ENCODE results near the gene TMEM130. TPM values are rescaled to one million over a fixed set of nuclear protein-coding genes. Genes with fewer than 3 reads are reported as not detected.

TMEM130 gene
- total and polyA plus RNA-seq, 2 donors (not counting 1 experiment from before 2014, with no cell fraction given): 0.66 to 2.6 TPM

GRCh38 chr7:98807068-98808048, 62.5 kb downstream of the TMEM130 start:
- Histone ChIP-seq H3K36me3 (ENCODE audit: control insufficient read depth, insufficient read depth, low read length) (no peaks in the 10 kb centered on the region), H3K9ac (ENCODE audit: insufficient read depth, low read length) (no peak overlapping the region), H3K79me2 (ENCODE audit: control insufficient read depth, insufficient read depth, low read length) (no peaks in the 10 kb centered on the region), H3K4me2 (ENCODE audit: extremely low read depth, insufficient read depth, low read length) (no peak overlapping the region), H3K4me1 (ENCODE audit: control insufficient read depth, extremely low read depth, insufficient read depth, low read length) (no peaks in the 10 kb centered on the region), H3K9me3 (ENCODE audit: control insufficient read depth, insufficient read depth, low read depth, low read length) (no peaks in the 10 kb centered on the region), H2AFZ (ENCODE audit: low read length) (no peak overlapping the region), H3K4me3 (replicated peaks in 1 of 4; ENCODE audit: control extremely low read depth in 1 of 4, insufficient read depth in 1 of 4, low read depth in 3 of 4, low read length in 4 of 4) (no peak overlapping the region), H3K27ac (ENCODE audit: insufficient read depth, low read length) (no peak overlapping the region), H4K20me1 (ENCODE audit: control insufficient read depth, extremely low read depth, insufficient read depth, low read length) (no peaks in the 10 kb centered on the region), H3K27me3 (ENCODE audit: control insufficient read depth, insufficient read depth, low read length) (no peaks in the 10 kb centered on the region)
- peak in 1 of 2 donors; percentile 50 for DNase-seq (ENCODE audit: low read depth in 2 of 2)
- TF ChIP-seq EZH2 (IDR thresholded peaks at IDR 0.05; ENCODE audit: low read length, missing control alignments): no peak

- Histone ChIP-seq H3K4me1 (ENCODE audit: control insufficient read depth, extremely low read depth, insufficient read depth, low read length) (no peaks in the 10 kb centered on the region), H3K79me2 (ENCODE audit: control insufficient read depth, insufficient read depth, low read length) (no peaks in the 10 kb centered on the region), H4K20me1 (ENCODE audit: control insufficient read depth, extremely low read depth, insufficient read depth, low read length) (no peaks in the 10 kb centered on the region), H3K9ac (ENCODE audit: insufficient read depth, low read length) (no peak overlapping the region), H2AFZ (ENCODE audit: low read length) (no peak overlapping the region), H3K36me3 (ENCODE audit: control insufficient read depth, insufficient read depth, low read length) (no peaks in the 10 kb centered on the region), H3K27me3 (ENCODE audit: control insufficient read depth, insufficient read depth, low read length) (no peaks in the 10 kb centered on the region), H3K4me3 (replicated peaks in 1 of 4; ENCODE audit: control extremely low read depth in 1 of 4, insufficient read depth in 1 of 4, low read depth in 3 of 4, low read length in 4 of 4) (no peak overlapping the region), H3K27ac (ENCODE audit: insufficient read depth, low read length) (no peak overlapping the region), H3K4me2 (ENCODE audit: extremely low read depth, insufficient read depth, low read length) (no peak overlapping the region), H3K9me3 (ENCODE audit: control insufficient read depth, insufficient read depth, low read depth, low read length) (no peaks in the 10 kb centered on the region)
- TF ChIP-seq EZH2 (IDR thresholded peaks at IDR 0.05; ENCODE audit: low read length, missing control alignments) (no peak), CTCF (conservative IDR thresholded peaks at IDR 0.05 in 1 of 2, IDR thresholded peaks at IDR 0.05 in 1 of 2; ENCODE audit: low read depth in 1 of 2, low read length in 2 of 2) (no peak)
- DNase-seq (ENCODE audit: low read depth in 2 of 2): no peak
Observed at GRCh38 chr7:98805956-98806838, 63.6 kb downstream of the TMEM130 start.

- Histone ChIP-seq H3K4me1 (ENCODE audit: control insufficient read depth, extremely low read depth, insufficient read depth, low read length) (no peaks in the 10 kb centered on the region), H4K20me1 (ENCODE audit: control insufficient read depth, extremely low read depth, insufficient read depth, low read length) (no peaks in the 10 kb centered on the region), H3K27ac (ENCODE audit: insufficient read depth, low read length) (no peak overlapping the region), H3K79me2 (ENCODE audit: control insufficient read depth, insufficient read depth, low read length) (no peaks in the 10 kb centered on the region), H3K9ac (ENCODE audit: insufficient read depth, low read length) (no peak overlapping the region), H3K4me2 (ENCODE audit: extremely low read depth, insufficient read depth, low read length) (no peak overlapping the region), H3K9me3 (ENCODE audit: control insufficient read depth, insufficient read depth, low read depth, low read length) (no peaks in the 10 kb centered on the region), H2AFZ (ENCODE audit: low read length) (no peak overlapping the region), H3K36me3 (ENCODE audit: control insufficient read depth, insufficient read depth, low read length) (no peaks in the 10 kb centered on the region), H3K4me3 (replicated peaks in 1 of 4; ENCODE audit: control extremely low read depth in 1 of 4, insufficient read depth in 1 of 4, low read depth in 3 of 4, low read length in 4 of 4) (no peak overlapping the region), H3K27me3 (ENCODE audit: control insufficient read depth, insufficient read depth, low read length) (no peaks in the 10 kb centered on the region)
- TF ChIP-seq CTCF (conservative IDR thresholded peaks at IDR 0.05 in 1 of 2, IDR thresholded peaks at IDR 0.05 in 1 of 2; ENCODE audit: low read depth in 1 of 2, low read length in 2 of 2) (no peak), EZH2 (IDR thresholded peaks at IDR 0.05; ENCODE audit: low read length, missing control alignments) (no peak)
- no peak for DNase-seq (ENCODE audit: low read depth in 2 of 2)
Observed at GRCh38 chr7:98802781-98803110, 67.1 kb downstream of the TMEM130 start.
